Activated CD8-positive, alpha-beta memory T cell treated with anti-CD3 and anti-CD28 coated beads, Interleukin-2, amount 50 U/mL, for 1 hour (primary cell): ENCODE results near the gene IFT25.
A peak's percentile ranks its signal among the peaks of the same experiment; 100 is the strongest.
"Not testable (repeated sequence)": the region's sequence is repeated elsewhere in the genome, so short reads cannot be mapped to it uniquely, and the experiment has no call there.

Source experiments
- DNase-seq: peaks from one replicate; pipeline ENCODE4 v3.0.0-alpha.2; 2020; ENCODE audit errors: extremely low read depth

The IFT25 gene

GRCh38 chr1:53889304-53890298 lies 55.9 kb downstream of the IFT25 start, which contains the start of gene YIPF1:
TSS of gene YIPF1 (minus strand) at chr1:53889797. CDS start at chr1:53888937, 860 bp downstream.
- peak; percentile 45 for DNase-seq

GRCh38 chr1:53888681-53889080 lies 56.8 kb downstream of the IFT25 start:
- no peak for DNase-seq

GRCh38 chr1:53883600-53883999 lies 61.9 kb downstream of the IFT25 start:
- not testable (repeated sequence) for DNase-seq

- DNase-seq: not testable (repeated sequence)
Observed at GRCh38 chr1:53881853-53882252, 63.6 kb downstream of the IFT25 start.

GRCh38 chr1:53878492-53879105 lies 66.9 kb downstream of the IFT25 start:
- no peak for DNase-seq

GRCh38 chr1:53875150-53875549 lies 70.3 kb downstream of the IFT25 start:
- DNase-seq: not testable (repeated sequence)

- DNase-seq: no peak
Observed at GRCh38 chr1:53871773-53872484, 73.6 kb downstream of the IFT25 start.
